Stimulated activated CD8-positive, alpha-beta memory T cell treated with anti-CD3 and anti-CD28 coated beads, Interleukin-15, amount 100 ng/mL, for 4 hours (primary cell): ENCODE data around the gene PAF1.

Experiments used
- DNase-seq, 2 donors: peaks; one replicate each; pipeline ENCODE4 v3.0.0-alpha.2; 2020; ENCODE audit warnings: low read depth in 2 of 2

Gene PAF1

GRCh38 chr19:39405958-39406655 is 15.2 kb upstream of the PAF1 start:
- DNase-seq, result peak; percentile 78 to 85

- DNase-seq, result no peak
Measured at GRCh38 chr19:39405261-39405957, 14.5 kb upstream of the PAF1 start.

- DNase-seq, result peak; percentile 91 to 95
Measured at GRCh38 chr19:39403331-39404312, 12.7 kb upstream of the PAF1 start.

- DNase-seq, result peak; percentile 68 to 70
Measured at GRCh38 chr19:39402346-39403300, 11.7 kb upstream of the PAF1 start.

GRCh38 chr19:39401549-39402345 is 10.8 kb upstream of the PAF1 start:
- DNase-seq, result peak; percentile 66 to 70

- no peak for DNase-seq
Measured at GRCh38 chr19:39401070-39401548, 10.2 kb upstream of the PAF1 start.

- no peak for DNase-seq
Measured at GRCh38 chr19:39400061-39400460, 9.2 kb upstream of the PAF1 start.

- DNase-seq, result no peak
Measured at GRCh38 chr19:39399668-39400050, 8.8 kb upstream of the PAF1 start.

- DNase-seq, result no peak
Measured at GRCh38 chr19:39398297-39398864, 7.5 kb upstream of the PAF1 start.

GRCh38 chr19:39397360-39398296 is 6.7 kb upstream of the PAF1 start:
- DNase-seq, result peak; percentile 81 to 84

- DNase-seq, result peak in 1 of 2 donors; percentile 66
Measured at GRCh38 chr19:39390451-39390750, 505 bp downstream of the PAF1 start.

GRCh38 chr19:39389631-39390414 is 1.1 kb downstream of the PAF1 start:
- no peak for DNase-seq

- no peak for DNase-seq
Measured at GRCh38 chr19:39388657-39389056, 2.2 kb downstream of the PAF1 start.

GRCh38 chr19:39386557-39386956 is 4.3 kb downstream of the PAF1 start:
- no peak for DNase-seq

GRCh38 chr19:39385629-39386411 is 5.1 kb downstream of the PAF1 start:
- no peak for DNase-seq

GRCh38 chr19:39384839-39385568 is 5.9 kb downstream of the PAF1 start:
- DNase-seq, result no peak
